Neural crest cell (in vitro differentiated cells): ENCODE data around the gene PTPRM. TPM values are rescaled to one million over a fixed set of nuclear protein-coding genes. Genes with fewer than 3 reads are reported as not detected.

Experiments used
- DNase-seq: peaks from one replicate; pipeline ENCODE4 v3.0.0; 2021; ENCODE audit warnings: low read depth, mixed read lengths, low spot score
- H3K27ac Mint-ChIP-seq: one replicate; pipeline ENCODE4 v1.8.0; 2021; ENCODE audit warnings: mild to moderate bottlenecking, mixed read lengths; ENCODE audit not compliant: unreplicated experiment
- H3K27me3 Mint-ChIP-seq: 2 replicates; pipeline ENCODE4 v1.8.0; 2021; ENCODE audit warnings: low read depth, mild to moderate bottlenecking, mixed read lengths
- H3K36me3 Mint-ChIP-seq: 2 replicates; pipeline ENCODE4 v1.8.0; 2021; ENCODE audit warnings: low read depth, mild to moderate bottlenecking, mixed read lengths
- H3K4me1 Mint-ChIP-seq: 2 replicates; pipeline ENCODE4 v1.8.0; 2021; ENCODE audit warnings: mixed read lengths
- H3K4me3 Mint-ChIP-seq: one replicate; pipeline ENCODE4 v1.8.0; 2021; ENCODE audit warnings: mild to moderate bottlenecking, mixed read lengths
- H3K9me3 Mint-ChIP-seq: 2 replicates; pipeline ENCODE4 v1.8.0; 2021; ENCODE audit warnings: mixed read lengths
- CTCF ChIP-seq: fragments of 200-600 bp; sonication (generic); conservative IDR thresholded peaks from 2 replicates; pipeline ENCODE4 v1.5.0; 2021; ENCODE audit warnings: antibody characterized with exemption, mild to moderate bottlenecking
- total RNA-seq: library from RNA; stranded (reverse); gene quantifications from 2 replicates; pipeline ENCODE4 v1.2.1, GENCODE V29; 2021

The PTPRM gene
- total RNA-seq, 1 donor from 2014 or later = 7.7 TPM

- Mint-ChIP-seq H3K4me3 (no peak overlapping the region), H3K27ac (no peak overlapping the region), H3K36me3 (no peaks in the 10 kb centered on the region), H3K9me3 (peaks cover 2% of the 10 kb centered on the region), H3K4me1 (peaks cover 4% of the 10 kb centered on the region), H3K27me3 (no peaks in the 10 kb centered on the region)
- DNase-seq = no peak
- TF ChIP-seq CTCF = no peak
Observed at GRCh38 chr18:7524786-7525185, 42.3 kb upstream of the PTPRM start.

GRCh38 chr18:7532942-7533341 lies 34.2 kb upstream of the PTPRM start:
- DNase-seq = no peak
- Mint-ChIP-seq H3K4me3 (no peak overlapping the region), H3K27me3 (no peaks in the 10 kb centered on the region), H3K9me3 (peaks cover 5% of the 10 kb centered on the region), H3K4me1 (no peaks in the 10 kb centered on the region), H3K27ac (no peak overlapping the region), H3K36me3 (no peaks in the 10 kb centered on the region)
- no peak for TF ChIP-seq CTCF

GRCh38 chr18:7535436-7536205 lies 31.5 kb upstream of the PTPRM start:
- no peaks in the 10 kb centered on the region for H3K4me1 Mint-ChIP-seq
- H3K27me3 Mint-ChIP-seq = no peaks in the 10 kb centered on the region
- H3K36me3 Mint-ChIP-seq = no peaks in the 10 kb centered on the region
- no peak for DNase-seq
- peaks cover 5% of the 10 kb centered on the region for H3K9me3 Mint-ChIP-seq
- TF ChIP-seq CTCF = no peak
- H3K27ac Mint-ChIP-seq = no peak overlapping the region
- H3K4me3 Mint-ChIP-seq = no peak overlapping the region

GRCh38 chr18:7537145-7537544 lies 30.0 kb upstream of the PTPRM start:
- no peak for DNase-seq
- no peaks in the 10 kb centered on the region for H3K36me3 Mint-ChIP-seq
- no peaks in the 10 kb centered on the region for H3K4me1 Mint-ChIP-seq
- peaks cover 11% of the 10 kb centered on the region for H3K9me3 Mint-ChIP-seq
- no peaks in the 10 kb centered on the region for H3K27me3 Mint-ChIP-seq
- no peak overlapping the region for H3K4me3 Mint-ChIP-seq
- no peak for TF ChIP-seq CTCF
- no peak overlapping the region for H3K27ac Mint-ChIP-seq

- Mint-ChIP-seq H3K9me3 (peaks cover 5% of the 10 kb centered on the region), H3K27me3 (no peaks in the 10 kb centered on the region), H3K36me3 (no peaks in the 10 kb centered on the region), H3K27ac (no peak overlapping the region), H3K4me3 (no peak overlapping the region), H3K4me1 (no peaks in the 10 kb centered on the region)
- no peak for DNase-seq
- no peak for TF ChIP-seq CTCF
Observed at GRCh38 chr18:7541835-7542234, 25.3 kb upstream of the PTPRM start.
